NCI-H2196 (cell line): ENCODE results near the gene ZNF426.

ENCODE experiments used
- DNase-seq: peaks from one replicate; lab custom pipeline; 2025; ENCODE audit not compliant: unreplicated experiment; lab: John Stamatoyannopoulos, UW

The ZNF426 gene

GRCh38 chr19:9498183-9498902, 40.1 kb downstream of the ZNF426 start, which contains the start of gene ZNF560:
Gene ZNF560 (minus strand): TSS chr19:9498616. CDS start chr19:9475313, 23,303 bp downstream.
- no peak for DNase-seq

- no peak for DNase-seq
These were observed 44.3 kb downstream of the ZNF426 start for GRCh38 chr19:9494096-9494495.

GRCh38 chr19:9487016-9487415, 51.4 kb downstream of the ZNF426 start:
- DNase-seq, result no peak

GRCh38 chr19:9485140-9485539, 53.3 kb downstream of the ZNF426 start:
- DNase-seq, result no peak

GRCh38 chr19:9474975-9475374, 63.5 kb downstream of the ZNF426 start:
- DNase-seq, result no peak
